Epithelial cell of proximal tubule (primary cell): ENCODE data around the gene CLN5. TPM values are rescaled to one million over a fixed set of nuclear protein-coding genes. Genes with fewer than 3 reads are reported as not detected.

ENCODE experiments used
- DNase-seq: peaks from one replicate; pipeline ENCODE4 v3.0.0-alpha.2; 2011; ENCODE audit warnings: low read depth
- H3K4me3 ChIP-seq: 2 replicates; pipeline ENCODE4 v1.5.1; 2011; ENCODE audit warnings: low read depth, mild to moderate bottlenecking, low read length
- CTCF ChIP-seq: conservative IDR thresholded peaks from 2 replicates; pipeline ENCODE4 v1.5.1; 2012; ENCODE audit warnings: low read depth, mild to moderate bottlenecking, low read length
- total RNA-seq: library from RNA; depleted of rRNA; stranded (reverse); fragments of >200 nt; gene quantifications from 2 replicates; pipeline ENCODE4 v1.2.3, GENCODE V29; 2015

The CLN5 gene
- total RNA-seq, 1 donor from 2014 or later = 19.8 TPM

GRCh38 chr13:76968041-76968440 is 23.8 kb upstream of the CLN5 start:
- no peak for TF ChIP-seq CTCF
- H3K4me3 ChIP-seq = no peak overlapping the region
- DNase-seq = no peak

GRCh38 chr13:76969488-76970365 is 22.2 kb upstream of the CLN5 start:
- TF ChIP-seq CTCF = no peak
- no peak for DNase-seq
- no peak overlapping the region for H3K4me3 ChIP-seq

DNA sequence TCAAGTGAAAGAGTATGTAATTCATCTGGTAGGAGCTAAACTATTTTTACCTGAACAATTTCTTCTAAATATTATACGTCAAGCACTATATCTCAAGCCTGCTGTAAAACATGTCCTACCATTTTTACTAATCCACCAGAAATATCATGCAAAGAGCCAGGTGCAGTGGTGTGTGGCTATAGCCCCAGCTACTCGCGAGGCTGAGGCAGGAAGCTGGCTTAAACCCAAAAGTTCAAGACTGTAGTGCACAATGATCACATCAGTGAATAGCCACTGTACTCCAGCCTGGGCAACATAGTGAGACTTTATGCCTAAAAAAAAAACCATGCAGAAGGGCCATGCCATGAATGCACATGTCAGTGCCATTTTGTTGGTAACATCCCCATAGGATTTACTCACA is 20.7 kb upstream of the CLN5 start:
- no peak for TF ChIP-seq CTCF
- DNase-seq = no peak
- H3K4me3 ChIP-seq = no peak overlapping the region

- TF ChIP-seq CTCF = no peak
- DNase-seq = no peak
- no peak overlapping the region for H3K4me3 ChIP-seq
Measured at GRCh38 chr13:76971851-76972829, 19.7 kb upstream of the CLN5 start.

- TF ChIP-seq CTCF = no peak
- no peak for DNase-seq
- H3K4me3 ChIP-seq = no peak overlapping the region
Measured at GRCh38 chr13:76973920-76974617, 17.8 kb upstream of the CLN5 start.

DNA sequence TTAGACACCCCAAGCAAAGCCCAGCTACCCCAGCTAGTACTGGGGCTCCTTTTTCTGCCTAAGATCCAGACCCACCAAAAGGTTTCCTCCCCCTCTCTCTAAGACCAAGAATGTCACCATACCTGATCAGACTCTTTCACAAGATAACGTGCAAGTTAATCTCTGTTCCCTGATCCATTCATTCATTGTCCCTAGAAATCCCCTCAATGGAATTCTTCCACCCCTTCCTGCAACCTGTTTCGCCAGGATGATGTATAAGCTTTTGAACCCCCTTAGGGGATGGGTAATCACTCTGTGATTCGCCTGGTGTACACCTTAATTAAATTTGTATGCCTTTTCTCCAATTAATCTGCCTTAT is 17.3 kb upstream of the CLN5 start:
- DNase-seq = no peak
- no peak for TF ChIP-seq CTCF
- H3K4me3 ChIP-seq = no peak overlapping the region
